Activated T-cell treated with anti-CD3 and anti-CD28 coated beads, Interleukin-2, amount 50 U/mL, for 1 hour (primary cell): ENCODE measurements around the gene HLCS.

ENCODE experiments used
- DNase-seq: peaks from one replicate; pipeline ENCODE4 v3.0.0-alpha.2; 2020

HLCS gene

GRCh38 chr21:36914244-36915013 is 52.0 kb downstream of the HLCS start:
- no peak for DNase-seq

GRCh38 chr21:36913247-36914169 is 53.0 kb downstream of the HLCS start:
- no peak for DNase-seq

GRCh38 chr21:36910581-36911307 is 55.7 kb downstream of the HLCS start:
- no peak for DNase-seq

- no peak for DNase-seq
Observed at GRCh38 chr21:36909901-36910561, 56.4 kb downstream of the HLCS start.

- DNase-seq: no peak
Observed at GRCh38 chr21:36909423-36909822, 57.0 kb downstream of the HLCS start.

- DNase-seq: no peak
Observed at GRCh38 chr21:36908260-36908908, 58.1 kb downstream of the HLCS start.

- no peak for DNase-seq
Observed at GRCh38 chr21:36904093-36904666, 62.3 kb downstream of the HLCS start.

- no peak for DNase-seq
Observed at GRCh38 chr21:36902793-36903192, 63.7 kb downstream of the HLCS start.

GRCh38 chr21:36902331-36902730 is 64.1 kb downstream of the HLCS start:
- DNase-seq: no peak

- no peak for DNase-seq
Observed at GRCh38 chr21:36901575-36901974, 64.9 kb downstream of the HLCS start.

- DNase-seq: no peak
Observed at GRCh38 chr21:36893581-36893980, 72.9 kb downstream of the HLCS start.

- DNase-seq: no peak
Observed at GRCh38 chr21:36892201-36892600, 74.3 kb downstream of the HLCS start.

GRCh38 chr21:36891692-36892091 is 74.8 kb downstream of the HLCS start:
- no peak for DNase-seq

- DNase-seq: no peak
Observed at GRCh38 chr21:36891121-36891520, 75.3 kb downstream of the HLCS start.

GRCh38 chr21:36890086-36890485 is 76.4 kb downstream of the HLCS start:
- DNase-seq: no peak

GRCh38 chr21:36889401-36889800 is 77.1 kb downstream of the HLCS start:
- DNase-seq: no peak

GRCh38 chr21:36888466-36888865 is 78.0 kb downstream of the HLCS start:
- no peak for DNase-seq

GRCh38 chr21:36887963-36888362 is 78.5 kb downstream of the HLCS start:
- no peak for DNase-seq

- DNase-seq: no peak
Observed at GRCh38 chr21:36883532-36884486, 82.7 kb downstream of the HLCS start.

- no peak for DNase-seq
Observed at GRCh38 chr21:36882776-36883175, 83.7 kb downstream of the HLCS start.

GRCh38 chr21:36881228-36881627 is 85.2 kb downstream of the HLCS start:
- no peak for DNase-seq
